GM18526 (cell line): ENCODE data around the gene MUSK.

Experiments
- POLR2A ChIP-seq: IDR thresholded peaks from 3 replicates; pipeline ENCODE4 v1.6.1; 2011; ENCODE audit not compliant: insufficient read length; ENCODE audit errors: extremely low read depth

The MUSK gene

GRCh38 chr9:110744715-110745384, 76.3 kb downstream of the MUSK start:
- no peak for TF ChIP-seq POLR2A

GRCh38 chr9:110745676-110746075, 77.1 kb downstream of the MUSK start:
- no peak for TF ChIP-seq POLR2A

GRCh38 chr9:110746211-110746930, 77.8 kb downstream of the MUSK start:
- TF ChIP-seq POLR2A: no peak

- TF ChIP-seq POLR2A: no peak
Observed at GRCh38 chr9:110748251-110748893, 79.8 kb downstream of the MUSK start.

GRCh38 chr9:110750272-110750671, 81.7 kb downstream of the MUSK start:
- no peak for TF ChIP-seq POLR2A

- no peak for TF ChIP-seq POLR2A
Observed at GRCh38 chr9:110751971-110752370, 83.4 kb downstream of the MUSK start.

- no peak for TF ChIP-seq POLR2A
Observed at GRCh38 chr9:110752766-110753165, 84.2 kb downstream of the MUSK start.

GRCh38 chr9:110753731-110754231, 85.2 kb downstream of the MUSK start:
- no peak for TF ChIP-seq POLR2A

GRCh38 chr9:110755179-110755578, 86.6 kb downstream of the MUSK start:
- no peak for TF ChIP-seq POLR2A

GRCh38 chr9:110758201-110758600, 89.6 kb downstream of the MUSK start:
- TF ChIP-seq POLR2A: no peak

GRCh38 chr9:110762783-110763182, 94.2 kb downstream of the MUSK start:
- TF ChIP-seq POLR2A: no peak

GRCh38 chr9:110763568-110763967, 95.0 kb downstream of the MUSK start:
- no peak for TF ChIP-seq POLR2A

- TF ChIP-seq POLR2A: no peak
Observed at GRCh38 chr9:110764006-110764405, 95.4 kb downstream of the MUSK start.

- no peak for TF ChIP-seq POLR2A
Observed at GRCh38 chr9:110765926-110766325, 97.3 kb downstream of the MUSK start.

- TF ChIP-seq POLR2A: no peak
Observed at GRCh38 chr9:110767559-110768063, 99.0 kb downstream of the MUSK start.

GRCh38 chr9:110768886-110769285, 100.3 kb downstream of the MUSK start:
- TF ChIP-seq POLR2A: no peak
